Choroid plexus epithelial cell (primary cell): ENCODE measurements around the gene FUZ.

Experiments
- DNase-seq: peaks from one replicate; pipeline ENCODE4 v3.0.0-alpha.2; 2010; ENCODE audit warnings: low read depth
- H3K4me3 ChIP-seq: 2 replicates; pipeline ENCODE4 v1.5.1; 2011; ENCODE audit warnings: low read depth, mild to moderate bottlenecking, control low read depth, low read length, moderate library complexity
- TF ChIP-seq, protein P1 (sequence below): conservative IDR thresholded peaks from 2 replicates; pipeline ENCODE4 v1.5.1; 2011; ENCODE audit warnings: low read depth, mild to moderate bottlenecking, control low read depth, inconsistent platforms, low read length, moderate library complexity

FUZ gene

GRCh38 chr19:49811328-49811727 is 1.8 kb downstream of the FUZ start:
- H3K4me3 ChIP-seq, result no peak overlapping the region
- TF ChIP-seq, protein P1, sequence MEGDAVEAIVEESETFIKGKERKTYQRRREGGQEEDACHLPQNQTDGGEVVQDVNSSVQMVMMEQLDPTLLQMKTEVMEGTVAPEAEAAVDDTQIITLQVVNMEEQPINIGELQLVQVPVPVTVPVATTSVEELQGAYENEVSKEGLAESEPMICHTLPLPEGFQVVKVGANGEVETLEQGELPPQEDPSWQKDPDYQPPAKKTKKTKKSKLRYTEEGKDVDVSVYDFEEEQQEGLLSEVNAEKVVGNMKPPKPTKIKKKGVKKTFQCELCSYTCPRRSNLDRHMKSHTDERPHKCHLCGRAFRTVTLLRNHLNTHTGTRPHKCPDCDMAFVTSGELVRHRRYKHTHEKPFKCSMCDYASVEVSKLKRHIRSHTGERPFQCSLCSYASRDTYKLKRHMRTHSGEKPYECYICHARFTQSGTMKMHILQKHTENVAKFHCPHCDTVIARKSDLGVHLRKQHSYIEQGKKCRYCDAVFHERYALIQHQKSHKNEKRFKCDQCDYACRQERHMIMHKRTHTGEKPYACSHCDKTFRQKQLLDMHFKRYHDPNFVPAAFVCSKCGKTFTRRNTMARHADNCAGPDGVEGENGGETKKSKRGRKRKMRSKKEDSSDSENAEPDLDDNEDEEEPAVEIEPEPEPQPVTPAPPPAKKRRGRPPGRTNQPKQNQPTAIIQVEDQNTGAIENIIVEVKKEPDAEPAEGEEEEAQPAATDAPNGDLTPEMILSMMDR, result no peak
- DNase-seq, result no peak

GRCh38 chr19:49809941-49810389 is 3.1 kb downstream of the FUZ start:
- no peak for DNase-seq
- H3K4me3 ChIP-seq, result peak overlapping the region; percentile 73
- TF ChIP-seq, protein P1, result no peak

DNA sequence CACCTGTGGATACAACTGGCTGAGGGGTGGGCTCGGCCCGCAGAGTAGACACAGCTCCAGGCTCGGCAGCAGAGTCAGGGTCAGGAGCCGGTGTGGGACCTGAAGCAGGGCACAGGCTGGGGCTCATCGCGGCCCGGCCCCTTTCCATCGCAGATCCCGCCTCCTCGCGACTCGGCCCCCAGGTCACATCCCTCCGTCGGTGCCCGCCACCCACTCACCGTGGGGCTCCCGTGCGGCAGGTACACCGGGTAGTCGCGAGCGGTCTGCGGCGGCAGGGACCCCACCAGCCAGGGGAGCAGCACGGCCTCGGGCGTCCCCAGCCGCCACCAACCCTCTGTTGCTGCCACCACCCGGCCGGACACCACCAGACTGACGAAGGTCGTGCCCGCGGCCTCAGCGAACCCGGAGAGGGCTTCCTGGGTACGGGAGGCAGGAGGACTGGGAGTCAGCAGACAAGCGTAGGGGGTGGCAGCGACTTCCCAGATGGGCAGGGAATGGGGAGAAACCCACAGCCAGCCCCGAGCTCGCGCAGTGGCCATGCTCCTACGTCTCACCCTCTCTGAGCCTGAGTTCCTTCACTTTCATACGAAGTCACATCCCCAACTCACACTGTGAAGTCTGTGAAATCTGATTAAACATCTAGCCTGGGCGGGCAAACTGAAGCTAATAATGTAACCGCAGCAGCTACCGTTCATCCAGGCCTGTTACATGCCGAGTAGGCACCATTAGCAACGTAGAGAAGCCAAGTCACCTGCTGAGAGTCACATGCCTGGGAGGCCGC is 3.7 kb downstream of the FUZ start:
- TF ChIP-seq, protein P1, result no peak
- peak; percentile 70 for DNase-seq
- peak overlapping the region; percentile 73 for H3K4me3 ChIP-seq

DNA sequence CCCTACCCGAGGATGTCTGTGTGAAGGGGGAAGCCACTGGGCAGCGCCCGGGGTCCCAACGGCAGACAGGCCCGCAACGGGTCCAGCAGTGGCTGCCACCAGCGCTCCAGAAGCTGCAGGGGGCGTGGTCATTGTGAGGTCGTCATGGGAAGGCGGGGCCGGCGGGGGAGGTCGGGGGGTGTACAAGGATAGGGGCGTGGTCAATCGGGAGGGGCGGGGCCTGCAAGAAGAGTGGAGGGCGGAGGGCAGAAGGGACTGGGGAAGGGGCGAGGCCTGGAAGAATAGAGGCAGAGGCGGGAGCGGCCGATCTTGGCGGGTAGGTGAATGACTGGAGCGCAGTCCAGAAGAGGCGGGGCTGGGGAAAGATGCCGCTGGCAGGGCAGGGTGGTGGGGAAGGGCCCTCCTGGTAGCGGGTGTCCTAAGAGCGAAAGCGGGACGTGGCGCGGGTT is 4.4 kb downstream of the FUZ start:
- H3K4me3 ChIP-seq, result peak overlapping the region; percentile 73
- TF ChIP-seq, protein P1, result no peak
- DNase-seq, result peak; percentile 90

DNA sequence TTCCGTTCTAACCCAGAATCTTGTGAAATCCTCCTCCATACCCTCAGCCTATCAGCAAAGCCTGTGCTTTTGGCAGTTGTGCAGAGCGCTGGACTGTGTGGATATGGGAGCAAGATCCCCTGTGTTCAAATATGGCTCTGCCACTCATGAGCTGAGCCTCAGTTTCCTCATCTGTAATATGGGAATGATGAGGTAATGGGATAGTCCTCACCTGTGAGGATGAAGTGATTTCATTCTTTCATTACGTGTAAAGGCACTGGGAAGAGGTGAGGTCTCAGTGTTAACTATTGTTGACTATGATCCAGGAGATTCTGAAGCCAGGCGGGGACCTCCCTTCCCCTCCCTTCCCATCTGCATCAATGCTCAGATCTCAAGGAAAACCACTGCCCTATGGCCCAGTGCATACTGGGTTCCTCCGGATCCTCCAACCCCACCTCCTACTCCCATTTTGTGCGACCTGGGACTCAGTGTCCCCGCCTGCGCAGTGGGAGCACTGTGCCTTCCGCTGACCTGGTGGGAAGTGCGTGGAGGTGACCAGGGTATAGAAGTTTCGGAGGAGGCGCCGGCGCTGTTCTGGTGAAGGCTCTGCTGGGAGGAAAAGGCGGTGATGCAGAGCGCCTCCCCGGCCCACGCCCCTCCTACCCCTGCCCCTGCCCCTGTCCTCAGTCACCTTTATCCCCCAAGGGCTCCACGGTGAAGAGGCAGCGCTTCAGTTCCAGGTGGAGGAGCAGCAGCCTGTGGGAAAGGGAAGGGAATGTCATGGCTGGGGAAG is 5.0 kb downstream of the FUZ start:
- no peak for DNase-seq
- H3K4me3 ChIP-seq, result peak overlapping the region; percentile 73
- TF ChIP-seq, protein P1, result no peak

GRCh38 chr19:49807058-49807903 is 5.8 kb downstream of the FUZ start:
- H3K4me3 ChIP-seq, result no peak overlapping the region
- TF ChIP-seq, protein P1, result no peak
- DNase-seq, result no peak
